HG03469 (cell line): ENCODE results near the gene MARCO.
"Not testable (repeated sequence)": the region's sequence is repeated elsewhere in the genome, so short reads cannot be mapped to it uniquely, and the experiment has no call there.

Experiments
- ATAC-seq: cut with Tn5 transposase; IDR thresholded peaks from one replicate; pipeline ENCODE4 v1.9.1; 2021; ENCODE audit warnings: mild to moderate bottlenecking, moderate library complexity, moderate number of reproducible peaks; ENCODE audit not compliant: unreplicated experiment

Gene MARCO

DNA sequence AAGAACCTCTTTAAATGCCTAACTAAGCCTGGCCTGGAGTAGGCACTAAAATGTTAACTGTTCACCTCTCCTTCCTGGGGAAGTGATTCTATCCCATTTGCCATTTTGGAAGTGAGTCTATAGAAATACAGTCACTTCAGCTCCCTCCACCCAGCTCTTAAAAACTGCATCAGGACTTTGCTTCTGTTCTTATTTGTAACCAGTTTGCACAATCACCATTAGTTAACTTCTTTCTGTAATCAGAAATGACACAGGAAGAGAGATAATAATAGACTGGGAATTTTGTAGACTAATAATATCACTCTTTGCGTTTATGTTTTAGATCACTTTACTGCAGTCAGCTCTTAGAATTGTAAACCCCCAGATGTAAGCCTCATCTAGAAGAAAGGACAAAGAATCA, 16.0 kb upstream of the MARCO start:
- no peak for ATAC-seq

DNA sequence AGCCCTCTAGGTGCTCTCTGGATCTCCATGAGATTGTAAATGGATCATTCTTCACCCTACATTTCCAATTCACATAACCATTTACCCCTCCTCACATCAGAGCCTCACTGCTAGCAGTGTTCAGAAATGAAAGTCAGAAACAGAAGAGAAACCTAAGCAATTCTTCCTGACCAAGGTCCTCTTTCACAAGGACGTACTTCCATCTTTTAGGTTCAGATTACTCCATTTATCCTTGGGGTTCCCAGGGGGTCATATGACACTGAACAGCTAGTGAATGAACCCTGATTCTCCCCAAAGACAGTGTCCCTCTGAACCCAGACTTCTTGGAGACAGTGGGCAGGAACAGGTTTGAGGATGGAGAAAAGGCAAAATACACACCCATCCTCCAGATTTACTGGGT, 12.9 kb upstream of the MARCO start:
- no peak for ATAC-seq

DNA sequence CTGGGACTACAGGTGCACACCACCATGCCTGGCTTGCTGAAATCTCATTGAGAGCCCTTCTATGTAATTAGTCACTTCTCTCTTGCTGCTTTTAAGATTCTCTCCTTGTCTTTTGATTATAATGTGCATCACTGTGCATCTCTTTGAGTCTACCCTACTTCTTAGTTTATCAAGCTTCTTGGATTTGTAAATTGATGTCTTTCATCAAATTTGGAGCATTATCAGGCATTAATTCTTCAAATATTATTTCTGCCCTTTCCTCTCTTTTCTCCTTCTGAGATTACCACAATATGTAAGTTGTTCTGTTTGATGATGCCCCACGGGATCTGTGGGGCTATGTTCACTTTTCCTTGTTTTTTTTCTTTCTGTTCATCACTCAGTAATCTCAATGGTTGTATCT, 9.0 kb upstream of the MARCO start:
- no peak for ATAC-seq

DNA sequence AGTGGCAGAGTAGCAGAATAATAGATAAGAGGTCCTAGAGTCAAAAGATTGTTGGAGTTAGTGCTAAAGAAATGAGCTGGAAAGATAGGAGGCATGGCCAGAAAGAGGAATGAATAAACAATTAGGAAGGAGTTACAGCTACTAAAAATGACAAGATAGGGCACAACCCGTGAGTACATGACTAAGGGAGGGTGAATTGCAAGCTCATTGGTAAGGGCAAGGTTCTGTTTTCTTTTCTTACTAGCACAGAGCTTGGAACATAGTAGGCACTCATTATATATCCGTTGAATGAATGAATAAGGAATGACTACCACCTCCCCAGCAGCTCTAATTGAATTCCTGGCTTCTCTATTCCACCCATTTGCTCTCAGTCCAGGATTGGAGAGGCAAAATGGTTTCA, 5.7 kb upstream of the MARCO start:
- no peak for ATAC-seq

DNA sequence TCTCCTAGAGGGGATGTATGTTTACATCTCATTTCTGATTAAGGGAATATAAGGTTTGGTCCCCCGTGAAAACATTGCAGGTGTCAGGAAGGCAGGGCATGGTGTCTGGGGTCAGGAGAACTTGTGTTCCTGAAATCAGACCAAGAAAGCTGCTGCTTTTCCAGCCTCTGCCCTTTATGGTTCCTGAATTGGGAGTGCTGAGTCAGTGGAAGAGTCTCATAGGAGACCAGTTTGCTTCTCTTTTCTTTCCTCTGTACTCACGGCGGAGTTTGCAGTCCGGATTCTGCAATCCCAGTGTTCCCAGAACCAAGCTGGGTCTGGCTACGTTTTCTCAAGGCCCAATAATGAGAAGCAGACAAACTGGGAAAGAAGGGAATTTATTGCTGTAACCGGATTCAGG, 5.1 kb upstream of the MARCO start:
- no peak for ATAC-seq

DNA sequence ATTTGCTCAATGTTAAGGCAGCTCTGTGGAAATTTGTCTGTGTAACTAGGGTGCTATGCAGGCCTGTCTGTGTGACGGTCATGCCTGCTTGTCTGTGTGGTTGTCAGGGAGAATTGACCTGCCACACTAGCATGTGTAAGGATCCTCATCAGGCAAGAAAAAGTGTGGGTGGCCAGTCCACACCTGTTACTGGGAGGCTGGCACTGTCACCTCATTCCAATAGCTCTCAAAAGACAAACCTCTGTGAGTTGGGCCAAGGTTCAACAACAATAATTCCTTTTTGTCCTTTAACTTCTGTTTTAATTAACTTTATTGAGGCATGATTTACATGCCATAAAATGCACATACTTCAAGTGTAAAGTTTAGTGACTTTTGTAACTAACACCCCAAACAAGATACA, 4.2 kb upstream of the MARCO start:
- ATAC-seq: no peak

DNA sequence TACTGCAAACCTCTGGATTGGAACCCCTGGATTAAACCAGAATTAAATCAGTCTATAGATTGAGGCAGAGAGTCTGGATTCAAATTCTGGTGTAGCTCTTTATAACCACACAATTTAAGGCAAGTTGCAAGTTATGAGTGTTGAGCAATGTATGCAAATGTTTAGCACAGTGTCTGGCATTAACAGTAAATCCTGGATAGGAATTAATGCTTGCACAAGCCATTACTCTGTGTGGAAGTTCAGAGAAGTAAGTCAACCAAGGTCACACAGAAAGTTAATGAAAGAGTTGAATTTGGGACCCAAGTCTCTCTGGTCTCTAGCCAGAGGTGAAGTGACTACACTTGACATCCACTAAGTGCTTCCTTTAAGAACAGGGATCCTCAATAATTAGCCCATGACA, 2.0 kb upstream of the MARCO start:
- ATAC-seq: no peak

DNA sequence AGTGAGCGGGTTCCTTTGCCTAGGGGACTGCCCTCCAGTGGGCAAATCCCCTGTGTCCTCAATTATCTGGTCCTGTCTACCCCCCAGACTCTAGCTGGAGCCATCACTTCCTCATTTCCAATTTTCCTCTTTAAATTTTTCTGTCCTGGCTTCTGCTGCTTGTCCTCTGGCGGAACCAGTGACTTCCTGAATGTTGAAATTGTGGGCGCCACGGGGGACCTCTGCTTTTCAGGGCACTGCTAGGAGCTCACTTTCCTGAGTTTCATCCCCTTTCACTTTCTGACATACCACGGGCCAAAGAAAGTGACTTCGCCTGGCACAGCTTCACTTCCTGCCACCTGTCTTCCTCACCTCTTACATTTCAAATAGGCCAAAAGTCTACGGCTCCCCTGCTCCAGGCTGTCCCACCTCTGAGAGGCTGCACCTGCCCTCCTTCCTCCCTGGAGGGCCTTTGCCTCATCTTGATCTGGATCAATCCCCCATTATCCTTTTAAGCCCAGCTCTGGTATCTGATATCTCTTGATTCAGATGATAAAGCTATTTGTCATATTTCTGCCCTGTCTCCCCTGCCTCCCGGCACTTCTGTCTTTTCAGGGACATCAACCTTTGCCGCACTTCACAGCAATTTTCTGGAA, 1.4 kb upstream of the MARCO start:
- ATAC-seq: no peak

DNA sequence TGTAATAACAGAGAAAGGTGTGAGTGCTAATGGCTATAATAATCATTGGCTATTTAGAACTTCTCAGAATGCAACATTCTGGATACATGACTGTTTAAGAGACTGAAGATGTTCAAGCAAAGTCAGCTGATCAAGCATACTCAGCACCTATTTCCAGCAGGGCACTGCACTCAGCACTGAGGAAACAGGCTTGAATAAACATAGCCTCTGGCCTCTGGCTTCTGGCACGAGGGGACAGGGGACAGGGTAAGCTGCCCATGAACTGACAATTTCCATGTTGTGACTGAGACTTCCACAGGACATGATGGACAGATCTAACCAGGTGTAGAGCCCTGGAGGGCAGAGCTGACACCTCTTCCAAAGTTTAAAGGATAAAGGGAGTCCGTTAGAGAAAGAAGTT, 1.3 kb downstream of the MARCO start:
- no peak for ATAC-seq

DNA sequence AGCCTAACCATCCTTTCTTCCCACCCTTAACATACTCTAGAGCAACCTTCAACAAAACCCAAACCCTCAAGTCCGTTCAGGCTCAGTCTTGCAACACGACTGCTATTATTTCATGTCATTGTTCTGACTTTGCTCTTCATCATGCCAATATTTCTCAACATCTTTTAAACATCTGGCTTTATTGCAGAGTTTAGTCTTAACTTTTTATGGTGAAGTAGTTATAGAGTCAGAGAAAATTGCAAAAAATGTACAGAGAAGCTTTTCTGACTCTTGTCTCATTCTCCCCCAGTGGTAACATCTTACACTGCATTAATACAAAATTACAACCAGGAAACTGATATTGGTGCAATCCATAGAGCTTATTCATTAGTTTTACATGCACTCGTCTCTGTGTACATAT, 3.9 kb downstream of the MARCO start:
- no peak for ATAC-seq

DNA sequence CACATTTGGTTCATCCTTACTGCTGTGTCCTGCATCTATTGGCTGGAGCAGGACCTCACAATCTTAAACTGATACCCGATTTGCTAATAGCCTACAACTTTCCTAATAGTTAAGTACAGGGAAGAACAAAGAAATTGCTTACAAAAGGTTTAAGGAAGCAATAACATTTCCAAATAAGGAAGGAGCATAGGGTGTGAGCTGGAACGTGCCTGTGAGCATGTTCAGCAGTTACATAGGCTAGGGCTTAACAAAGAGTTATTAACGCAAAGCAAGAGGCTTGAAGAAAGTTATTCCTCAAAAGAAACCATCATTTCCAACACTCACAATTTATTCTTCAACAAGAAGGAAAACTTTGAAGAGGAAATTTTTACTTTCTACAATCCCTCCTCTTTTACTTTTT, 6.3 kb downstream of the MARCO start:
- not testable (repeated sequence) for ATAC-seq

DNA sequence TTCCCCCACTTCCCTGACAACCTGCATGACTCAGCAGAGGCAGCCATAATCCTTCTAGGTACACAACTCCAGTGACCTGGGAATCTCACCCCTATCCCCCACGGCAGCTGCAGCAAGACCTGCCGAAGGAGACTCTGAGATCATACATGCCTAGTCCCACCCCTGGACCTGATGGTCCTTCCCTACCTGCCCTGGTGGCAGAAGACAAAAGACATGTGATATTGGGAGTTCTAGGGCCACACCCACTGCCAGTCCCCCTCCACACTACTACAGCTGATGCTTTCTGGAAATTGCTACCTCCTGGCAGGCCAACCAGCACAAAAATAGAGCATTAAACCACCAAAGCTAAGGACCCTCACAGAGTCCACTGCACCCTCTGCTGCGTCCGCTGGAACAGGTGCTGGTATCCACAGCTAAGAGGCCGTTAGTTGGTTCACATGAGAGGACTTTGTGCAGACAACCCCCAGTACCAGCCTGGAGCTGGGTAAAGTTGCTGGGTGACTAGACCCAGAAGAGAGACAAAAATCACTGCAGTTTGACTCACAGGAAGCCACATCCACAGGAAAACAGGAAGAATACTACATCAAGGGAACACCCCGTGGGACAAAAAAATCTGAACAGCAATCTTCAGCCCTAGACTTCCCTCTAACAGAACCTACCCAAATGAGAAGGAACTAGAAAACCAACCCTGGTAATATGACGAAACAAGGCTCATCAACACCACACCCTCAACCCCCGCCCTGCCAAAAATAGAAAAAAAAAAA, 12.5 kb downstream of the MARCO start:
- no peak for ATAC-seq

DNA sequence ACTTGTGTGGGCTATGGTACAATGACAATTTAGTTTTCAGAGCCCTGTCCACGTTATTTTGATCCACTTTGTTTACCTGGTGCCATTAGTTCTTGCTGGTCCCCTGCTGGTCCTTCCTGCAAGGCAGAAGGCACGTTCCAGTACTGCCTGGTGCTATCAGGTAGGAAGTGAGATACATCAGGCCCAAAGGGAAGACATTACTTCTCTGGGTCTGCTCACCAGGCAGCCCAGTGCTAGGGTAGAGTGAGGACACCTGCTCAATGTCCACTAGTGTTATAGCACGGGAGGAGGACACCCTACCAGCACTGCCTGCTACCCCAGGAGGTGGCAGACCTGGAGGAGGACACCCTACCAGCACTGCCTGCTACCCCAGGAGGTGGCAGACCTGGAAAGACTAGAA, 23.7 kb downstream of the MARCO start:
- no peak for ATAC-seq

DNA sequence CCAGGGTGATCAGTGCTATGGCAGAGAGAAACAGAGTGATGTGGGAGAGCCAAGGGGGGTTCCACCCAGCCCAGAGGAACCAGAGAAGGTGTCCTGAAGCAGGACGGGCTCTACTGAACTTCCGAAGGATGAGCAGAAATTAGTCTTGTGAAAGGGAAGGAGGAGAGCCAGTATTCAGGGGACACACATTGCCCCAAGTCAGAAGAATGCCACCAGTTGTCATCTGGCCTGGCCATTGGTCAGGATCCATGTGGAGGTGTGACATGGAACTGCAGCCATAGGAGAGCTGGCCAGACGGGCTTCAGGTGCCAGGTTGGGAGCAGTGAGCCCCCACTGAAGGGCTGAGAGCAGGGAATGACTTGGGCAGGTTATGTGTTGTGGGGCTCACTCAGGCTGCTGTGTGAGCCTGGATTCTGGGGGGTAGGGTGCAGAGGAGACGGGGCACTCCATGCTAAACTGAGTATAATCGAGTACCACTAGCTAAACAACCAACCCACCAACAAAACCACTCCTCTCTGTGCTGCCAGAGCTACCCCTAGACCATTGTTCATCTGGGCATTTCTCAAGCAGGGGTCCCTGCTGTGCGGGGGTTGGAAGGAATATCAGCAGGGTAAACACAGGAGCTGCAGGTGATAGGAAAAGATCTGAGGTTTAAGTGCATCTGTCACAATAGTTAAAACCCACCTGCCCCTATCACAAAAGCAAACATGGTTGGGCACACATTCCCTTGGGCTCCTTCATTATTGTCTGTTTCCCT, 25.3 kb downstream of the MARCO start:
- ATAC-seq: no peak

DNA sequence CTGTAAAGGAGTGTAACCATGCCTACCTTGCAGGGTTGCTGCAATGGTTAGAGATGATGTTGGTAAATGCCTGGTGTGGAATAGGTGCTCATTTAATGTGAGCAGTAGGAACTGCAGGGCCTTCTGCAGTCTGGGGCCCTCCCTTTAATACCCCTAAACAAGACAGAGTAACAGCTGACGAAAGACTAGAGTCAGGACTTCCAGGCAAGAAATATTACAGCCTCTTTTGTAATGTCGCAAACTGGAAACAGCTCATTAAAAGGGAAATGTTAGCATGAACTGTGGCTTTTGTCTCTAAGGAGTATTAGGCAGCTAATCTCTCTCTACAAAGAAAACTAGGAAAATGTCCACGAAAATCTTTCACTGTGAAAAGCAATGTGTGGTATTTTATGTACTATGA, 26.0 kb downstream of the MARCO start:
- ATAC-seq: no peak

DNA sequence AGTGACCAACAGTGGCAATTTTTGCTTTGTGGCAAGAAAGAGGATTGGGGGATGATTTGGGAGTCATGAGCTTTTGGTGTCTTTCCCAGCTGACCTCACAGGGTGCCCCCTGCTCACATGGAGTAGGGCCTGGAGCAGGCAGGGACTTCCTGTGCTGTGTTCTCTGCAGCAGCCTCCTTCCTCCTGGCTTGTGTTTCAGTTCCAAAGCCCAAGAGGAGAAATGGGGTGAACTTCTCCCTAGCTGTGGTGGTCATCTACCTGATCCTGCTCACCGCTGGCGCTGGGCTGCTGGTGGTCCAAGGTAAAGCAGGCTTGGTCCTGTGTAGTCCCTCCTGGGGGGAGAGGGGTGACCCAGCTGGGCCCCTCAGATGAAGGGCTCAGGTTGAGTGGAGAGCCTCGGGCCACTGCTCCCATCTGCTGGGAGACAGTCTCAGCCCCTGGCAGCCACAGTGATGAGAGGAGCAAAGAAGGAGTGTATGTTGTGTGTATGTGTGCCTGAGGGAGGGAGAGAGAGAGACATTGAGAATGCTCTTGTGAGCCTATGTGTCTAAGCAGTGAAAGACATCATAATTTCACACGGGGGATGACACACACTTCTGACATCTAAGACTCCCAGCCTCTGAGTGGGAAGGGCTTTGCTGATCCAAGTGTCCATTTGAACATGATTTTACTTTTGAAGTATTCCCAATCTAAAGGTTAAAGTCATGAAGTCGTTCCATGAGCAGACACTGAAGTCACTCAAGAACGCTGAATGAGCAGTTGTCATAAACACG, 27.2 kb downstream of the MARCO start:
- no peak for ATAC-seq

DNA sequence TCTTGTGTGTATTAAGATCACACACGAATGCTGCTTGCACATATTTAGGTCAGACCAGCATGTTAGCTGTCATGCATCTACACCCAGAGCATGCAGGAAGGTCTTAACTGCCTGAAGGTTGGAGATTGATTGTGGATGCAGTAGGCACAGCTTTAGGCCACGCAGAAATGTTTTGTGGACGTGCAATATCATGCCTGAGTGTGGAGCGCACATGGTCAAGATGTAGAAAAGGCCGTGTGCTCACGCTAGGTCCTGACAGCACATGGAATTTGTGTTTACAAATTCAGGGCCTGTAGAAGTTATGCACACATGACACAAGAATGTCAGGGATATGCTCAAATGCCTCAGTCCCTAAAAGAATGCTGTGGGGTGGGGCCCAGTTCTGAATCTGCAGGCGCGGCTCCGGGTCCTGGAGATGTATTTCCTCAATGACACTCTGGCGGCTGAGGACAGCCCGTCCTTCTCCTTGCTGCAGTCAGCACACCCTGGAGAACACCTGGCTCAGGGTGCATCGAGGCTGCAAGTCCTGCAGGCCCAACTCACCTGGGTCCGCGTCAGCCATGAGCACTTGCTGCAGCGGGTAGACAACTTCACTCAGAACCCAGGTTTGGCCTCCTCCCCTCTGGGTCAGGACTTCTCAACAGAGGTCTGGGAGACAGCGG, 27.9 kb downstream of the MARCO start:
- no peak for ATAC-seq

DNA sequence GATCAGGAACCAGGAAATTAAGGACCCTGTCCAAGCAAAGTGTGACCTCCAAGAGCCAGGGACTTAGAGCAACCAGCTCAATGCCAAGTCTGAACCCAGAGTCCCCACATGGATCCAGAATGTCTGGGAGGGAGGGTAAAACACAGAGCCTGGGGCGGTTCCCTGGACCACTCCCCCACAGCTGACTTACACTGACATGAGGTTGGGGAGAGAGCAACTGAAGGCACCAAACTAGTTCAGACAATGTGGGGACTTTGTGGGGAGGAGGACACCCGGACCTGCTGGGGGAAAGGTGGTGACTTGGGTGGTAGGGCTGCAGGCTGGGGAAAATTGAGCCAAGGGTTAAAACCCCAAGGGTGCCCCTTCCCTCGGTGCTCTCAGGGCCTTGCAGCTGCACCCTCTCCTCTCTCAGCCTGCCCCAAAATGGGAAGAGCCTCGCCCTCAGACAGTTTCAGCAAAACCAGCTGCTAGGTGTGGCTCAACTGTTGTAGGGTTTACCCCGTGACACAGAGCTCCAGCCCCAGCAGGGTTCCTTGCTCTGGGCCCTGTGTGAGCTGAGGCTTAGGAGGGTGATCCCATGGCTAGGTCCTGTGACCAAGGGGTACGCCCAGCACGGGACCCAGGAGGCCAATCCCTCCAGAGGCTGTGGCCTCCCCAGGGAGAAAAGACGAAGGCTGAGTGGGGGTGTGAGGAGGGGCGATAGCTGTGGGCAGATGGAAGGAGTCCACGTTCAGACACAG, 28.6 kb downstream of the MARCO start:
- no peak for ATAC-seq

DNA sequence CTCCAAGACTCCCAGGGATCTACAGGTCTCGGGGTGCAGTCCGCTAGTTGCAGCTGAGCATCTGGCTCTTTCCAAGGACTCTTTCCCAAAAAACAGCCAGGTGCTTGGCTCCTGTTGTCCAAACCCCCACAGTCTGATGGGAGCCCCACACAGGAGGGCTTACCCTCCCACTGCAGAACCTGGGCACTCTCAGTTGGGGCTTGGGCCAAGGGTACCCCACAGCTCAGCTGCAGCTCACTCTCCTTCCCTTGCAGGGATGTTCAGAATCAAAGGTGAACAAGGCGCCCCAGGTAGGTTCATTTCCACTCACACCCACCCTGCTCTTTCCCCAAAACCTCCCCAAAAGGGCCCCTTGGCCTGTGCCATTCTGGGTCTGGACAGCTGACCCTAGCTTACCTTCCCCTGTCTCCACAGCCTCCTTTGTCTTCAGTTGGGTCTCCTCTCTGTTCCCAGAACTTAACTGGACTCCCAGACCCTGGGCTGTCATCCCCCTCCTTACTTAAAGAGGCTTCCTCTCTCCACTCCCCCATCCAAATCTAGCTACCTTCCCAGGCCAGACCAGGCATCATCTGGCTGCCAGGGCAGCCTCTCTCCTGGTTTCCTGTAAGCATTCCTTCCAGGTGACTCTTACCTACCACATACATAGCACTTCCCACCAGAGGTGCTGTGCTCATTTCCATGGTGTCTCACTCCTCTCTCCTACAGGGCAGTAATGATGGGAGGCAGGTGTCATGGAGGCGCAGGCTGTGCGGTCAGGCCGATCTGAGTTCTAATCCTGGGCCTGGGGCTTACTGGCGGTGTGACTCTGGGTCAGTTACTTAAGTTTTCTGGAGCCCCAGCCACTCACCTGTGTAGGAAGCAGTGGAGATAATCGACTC, 29.5 kb downstream of the MARCO start:
- no peak for ATAC-seq
